ENCODE measurements around the gene HAUS7.

HAUS7 gene

DNA sequence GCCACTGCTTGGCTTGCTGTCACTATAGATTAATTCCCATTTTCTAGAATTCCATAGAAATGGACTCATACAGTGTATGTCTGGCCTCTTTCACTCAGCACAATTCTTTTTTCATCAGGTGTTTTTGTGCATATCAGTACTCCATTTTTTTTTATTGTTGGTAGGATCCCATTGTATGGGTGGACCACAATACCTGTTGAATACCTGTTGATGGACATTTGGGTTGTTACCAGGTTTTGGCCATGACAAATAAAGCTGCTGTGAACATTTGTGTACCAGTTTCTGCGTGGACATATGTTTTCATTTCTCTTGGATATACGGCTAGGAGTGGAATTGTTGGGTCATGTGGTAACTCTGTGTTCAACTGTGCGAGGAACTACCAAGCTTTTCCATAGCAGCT, 44.2 kb downstream of the HAUS7 start:
- H3K36me3 ChIP-seq (ENCODE audit: control insufficient read depth, insufficient read depth, low read length), result no peaks in the 10 kb centered on the region
- no peaks in the 10 kb centered on the region for H3K4me1 ChIP-seq (ENCODE audit: control insufficient read depth, insufficient read depth, low read length, poor library complexity, severe bottlenecking)
- H3K9me3 ChIP-seq (ENCODE audit: control insufficient read depth, low read length), result no peaks in the 10 kb centered on the region
- no peak overlapping the region for H3K4me3 ChIP-seq (ENCODE audit: insufficient read depth, low read depth, low read length, poor library complexity, severe bottlenecking)
- no peak for DNase-seq
- no peaks in the 10 kb centered on the region for H3K27me3 ChIP-seq (replicated peaks; ENCODE audit: control insufficient read depth, insufficient read depth, low read length, poor library complexity, severe bottlenecking)
- H3K27ac ChIP-seq (ENCODE audit: insufficient read depth, low read length, poor library complexity, severe bottlenecking), result no peak overlapping the region

GRCh38 chrX:153423652-153424051, 46.7 kb downstream of the HAUS7 start:
- no peaks in the 10 kb centered on the region for H3K9me3 ChIP-seq (ENCODE audit: control insufficient read depth, low read length)
- no peak overlapping the region for H3K27ac ChIP-seq (ENCODE audit: insufficient read depth, low read length, poor library complexity, severe bottlenecking)

GRCh38 chrX:153421856-153422255, 48.5 kb downstream of the HAUS7 start:
- DNase-seq, result no peak

More at GRCh38 chrX:153423652-153424051, 46.7 kb downstream of the HAUS7 start:
- Histone ChIP-seq H3K4me1 (ENCODE audit: control insufficient read depth, insufficient read depth, low read length, poor library complexity, severe bottlenecking) (no peaks in the 10 kb centered on the region), H3K4me3 (ENCODE audit: insufficient read depth, low read depth, low read length, poor library complexity, severe bottlenecking) (no peak overlapping the region), H3K36me3 (ENCODE audit: control insufficient read depth, insufficient read depth, low read length) (no peaks in the 10 kb centered on the region), H3K27me3 (replicated peaks; ENCODE audit: control insufficient read depth, insufficient read depth, low read length, poor library complexity, severe bottlenecking) (no peaks in the 10 kb centered on the region)
- DNase-seq, result no peak

GRCh38 chrX:153420851-153421599, 49.4 kb downstream of the HAUS7 start:
- Histone ChIP-seq H3K27ac (ENCODE audit: insufficient read depth, low read length, poor library complexity, severe bottlenecking) (no peak overlapping the region), H3K27me3 (replicated peaks; ENCODE audit: control insufficient read depth, insufficient read depth, low read length, poor library complexity, severe bottlenecking) (no peaks in the 10 kb centered on the region), H3K36me3 (ENCODE audit: control insufficient read depth, insufficient read depth, low read length) (no peaks in the 10 kb centered on the region), H3K4me3 (ENCODE audit: insufficient read depth, low read depth, low read length, poor library complexity, severe bottlenecking) (no peak overlapping the region), H3K9me3 (ENCODE audit: control insufficient read depth, low read length) (no peaks in the 10 kb centered on the region), H3K4me1 (ENCODE audit: control insufficient read depth, insufficient read depth, low read length, poor library complexity, severe bottlenecking) (no peaks in the 10 kb centered on the region)
- no peak for DNase-seq

More at GRCh38 chrX:153421856-153422255, 48.5 kb downstream of the HAUS7 start:
- Histone ChIP-seq H3K27ac (ENCODE audit: insufficient read depth, low read length, poor library complexity, severe bottlenecking) (no peak overlapping the region), H3K27me3 (replicated peaks; ENCODE audit: control insufficient read depth, insufficient read depth, low read length, poor library complexity, severe bottlenecking) (no peaks in the 10 kb centered on the region), H3K9me3 (ENCODE audit: control insufficient read depth, low read length) (no peaks in the 10 kb centered on the region), H3K4me1 (ENCODE audit: control insufficient read depth, insufficient read depth, low read length, poor library complexity, severe bottlenecking) (no peaks in the 10 kb centered on the region), H3K36me3 (ENCODE audit: control insufficient read depth, insufficient read depth, low read length) (no peaks in the 10 kb centered on the region), H3K4me3 (ENCODE audit: insufficient read depth, low read depth, low read length, poor library complexity, severe bottlenecking) (no peak overlapping the region)

- no peak overlapping the region for H3K4me3 ChIP-seq (ENCODE audit: insufficient read depth, low read depth, low read length, poor library complexity, severe bottlenecking)
- H3K36me3 ChIP-seq (ENCODE audit: control insufficient read depth, insufficient read depth, low read length), result no peaks in the 10 kb centered on the region
- no peak for DNase-seq
- H3K4me1 ChIP-seq (ENCODE audit: control insufficient read depth, insufficient read depth, low read length, poor library complexity, severe bottlenecking), result no peaks in the 10 kb centered on the region
- no peak overlapping the region for H3K27ac ChIP-seq (ENCODE audit: insufficient read depth, low read length, poor library complexity, severe bottlenecking)
- no peaks in the 10 kb centered on the region for H3K9me3 ChIP-seq (ENCODE audit: control insufficient read depth, low read length)
- H3K27me3 ChIP-seq (replicated peaks; ENCODE audit: control insufficient read depth, insufficient read depth, low read length, poor library complexity, severe bottlenecking), result no peaks in the 10 kb centered on the region
Measured at GRCh38 chrX:153417637-153418036, 52.7 kb downstream of the HAUS7 start.

- Histone ChIP-seq H3K4me1 (ENCODE audit: control insufficient read depth, insufficient read depth, low read length, poor library complexity, severe bottlenecking) (peaks cover 2% of the 10 kb centered on the region), H3K4me3 (ENCODE audit: insufficient read depth, low read depth, low read length, poor library complexity, severe bottlenecking) (no peak overlapping the region), H3K9me3 (ENCODE audit: control insufficient read depth, low read length) (no peaks in the 10 kb centered on the region), H3K27me3 (replicated peaks; ENCODE audit: control insufficient read depth, insufficient read depth, low read length, poor library complexity, severe bottlenecking) (no peaks in the 10 kb centered on the region), H3K36me3 (ENCODE audit: control insufficient read depth, insufficient read depth, low read length) (no peaks in the 10 kb centered on the region), H3K27ac (ENCODE audit: insufficient read depth, low read length, poor library complexity, severe bottlenecking) (no peak overlapping the region)
- no peak for DNase-seq
Measured at GRCh38 chrX:153416781-153417450, 53.5 kb downstream of the HAUS7 start.

GRCh38 chrX:153414856-153415510, 55.4 kb downstream of the HAUS7 start:
- no peak overlapping the region for H3K4me3 ChIP-seq (ENCODE audit: insufficient read depth, low read depth, low read length, poor library complexity, severe bottlenecking)
- no peaks in the 10 kb centered on the region for H3K27me3 ChIP-seq (replicated peaks; ENCODE audit: control insufficient read depth, insufficient read depth, low read length, poor library complexity, severe bottlenecking)
- H3K4me1 ChIP-seq (ENCODE audit: control insufficient read depth, insufficient read depth, low read length, poor library complexity, severe bottlenecking), result peaks cover 5% of the 10 kb centered on the region
- no peak for DNase-seq
- no peaks in the 10 kb centered on the region for H3K36me3 ChIP-seq (ENCODE audit: control insufficient read depth, insufficient read depth, low read length)
- H3K27ac ChIP-seq (ENCODE audit: insufficient read depth, low read length, poor library complexity, severe bottlenecking), result no peak overlapping the region
- no peaks in the 10 kb centered on the region for H3K9me3 ChIP-seq (ENCODE audit: control insufficient read depth, low read length)

GRCh38 chrX:153413731-153414130, 56.6 kb downstream of the HAUS7 start:
- DNase-seq, result no peak
- Histone ChIP-seq H3K27me3 (replicated peaks; ENCODE audit: control insufficient read depth, insufficient read depth, low read length, poor library complexity, severe bottlenecking) (no peaks in the 10 kb centered on the region), H3K27ac (ENCODE audit: insufficient read depth, low read length, poor library complexity, severe bottlenecking) (no peak overlapping the region), H3K9me3 (ENCODE audit: control insufficient read depth, low read length) (no peaks in the 10 kb centered on the region), H3K36me3 (ENCODE audit: control insufficient read depth, insufficient read depth, low read length) (no peaks in the 10 kb centered on the region), H3K4me1 (ENCODE audit: control insufficient read depth, insufficient read depth, low read length, poor library complexity, severe bottlenecking) (peaks cover 5% of the 10 kb centered on the region), H3K4me3 (ENCODE audit: insufficient read depth, low read depth, low read length, poor library complexity, severe bottlenecking) (no peak overlapping the region)

- no peaks in the 10 kb centered on the region for H3K9me3 ChIP-seq (ENCODE audit: control insufficient read depth, low read length)
- H3K4me1 ChIP-seq (ENCODE audit: control insufficient read depth, insufficient read depth, low read length, poor library complexity, severe bottlenecking), result peaks cover 5% of the 10 kb centered on the region
- no peak overlapping the region for H3K4me3 ChIP-seq (ENCODE audit: insufficient read depth, low read depth, low read length, poor library complexity, severe bottlenecking)
- no peaks in the 10 kb centered on the region for H3K36me3 ChIP-seq (ENCODE audit: control insufficient read depth, insufficient read depth, low read length)
- H3K27ac ChIP-seq (ENCODE audit: insufficient read depth, low read length, poor library complexity, severe bottlenecking), result no peak overlapping the region
- no peaks in the 10 kb centered on the region for H3K27me3 ChIP-seq (replicated peaks; ENCODE audit: control insufficient read depth, insufficient read depth, low read length, poor library complexity, severe bottlenecking)
- no peak for DNase-seq
Measured at GRCh38 chrX:153412746-153413720, 57.3 kb downstream of the HAUS7 start.
